ENCODE results near the gene PSKH1. TPM values are rescaled to one million over a fixed set of nuclear protein-coding genes. Genes with fewer than 3 reads are reported as not detected.

The PSKH1 gene
- total and polyA plus RNA-seq, 2 experiments from 2014 or later = 29.2 to 44.6 TPM

- H3K4me3 ChIP-seq = no peak overlapping the region
- no peak for DNase-seq (ENCODE audit: low spot score)
- H3K4me1 ChIP-seq (ENCODE audit: insufficient read depth) = no peaks in the 10 kb centered on the region
- H3K9me2 ChIP-seq (replicated peaks; ENCODE audit: insufficient read depth) = no peaks in the 10 kb centered on the region
- no peaks in the 10 kb centered on the region for H3K9me3 ChIP-seq (ENCODE audit: low read depth)
- H3K36me3 ChIP-seq (replicated peaks; ENCODE audit: insufficient read depth, low read depth) = no peaks in the 10 kb centered on the region
- H2AFZ ChIP-seq = no peak overlapping the region
- TF ChIP-seq CTCF (IDR thresholded peaks at IDR 0.05; ENCODE audit: poor library complexity) (no peak), EZH2 (IDR thresholded peaks at IDR 0.05; ENCODE audit: borderline replicate concordance) (no peak), EZH2phosphoT487 (IDR thresholded peaks at IDR 0.05; ENCODE audit: low read depth, severe bottlenecking, unreplicated experiment) (no peak)
- no peaks in the 10 kb centered on the region for H4K20me1 ChIP-seq (ENCODE audit: insufficient read depth, poor library complexity, severe bottlenecking)
- H3K27ac ChIP-seq = no peak overlapping the region
- no peak overlapping the region for H3K4me2 ChIP-seq
- H3K79me2 ChIP-seq = peaks cover 13% of the 10 kb centered on the region
- H3K27me3 ChIP-seq = no peaks in the 10 kb centered on the region
- 100% methylated on average over 3 of the region's 6 CpGs for WGBS (ENCODE audit: low lambda C conversion rate, missing lambda C conversion rate)
These were observed 50.2 kb downstream of the PSKH1 start for GRCh38 chr16:67943256-67943618.

- 82% methylated on average over 19 of the region's 23 CpGs for WGBS (ENCODE audit: low lambda C conversion rate, missing lambda C conversion rate)
- Histone ChIP-seq H3K27me3 (no peaks in the 10 kb centered on the region), H3K4me3 (no peak within 1 kb of the TSS), H3K9me2 (replicated peaks; ENCODE audit: insufficient read depth) (no peaks in the 10 kb centered on the region), H2AFZ (no peak within 1 kb of the TSS), H3K9me3 (ENCODE audit: low read depth) (no peaks in the 10 kb centered on the region), H4K20me1 (ENCODE audit: insufficient read depth, poor library complexity, severe bottlenecking) (no peaks in the 10 kb centered on the region), H3K79me2 (peaks cover 13% of the 10 kb centered on the region), H3K4me2 (no peak within 1 kb of the TSS), H3K4me1 (ENCODE audit: insufficient read depth) (no peaks in the 10 kb centered on the region), H3K27ac (no peak within 1 kb of the TSS), H3K36me3 (replicated peaks; ENCODE audit: insufficient read depth, low read depth) (no peaks in the 10 kb centered on the region)
- TF ChIP-seq EZH2 (IDR thresholded peaks at IDR 0.05; ENCODE audit: borderline replicate concordance) = no peak
- no peak for DNase-seq (ENCODE audit: low spot score)
These were observed 50.8 kb downstream of the PSKH1 start, which contains the start of gene LCAT for GRCh38 chr16:67943619-67944504. Gene LCAT (minus strand): TSS chr16:67944120. CDS start chr16:67944101, 19 bp downstream.

GRCh38 chr16:67944690-67945391 lies 51.8 kb downstream of the PSKH1 start:
- no peaks in the 10 kb centered on the region for H3K9me3 ChIP-seq (ENCODE audit: low read depth)
- no peak for DNase-seq (ENCODE audit: low spot score)
- TF ChIP-seq EZH2phosphoT487 (IDR thresholded peaks at IDR 0.05; ENCODE audit: low read depth, severe bottlenecking, unreplicated experiment) = no peak
- TF ChIP-seq EZH2 (IDR thresholded peaks at IDR 0.05; ENCODE audit: borderline replicate concordance) = no peak
- no peak for TF ChIP-seq CTCF (IDR thresholded peaks at IDR 0.05; ENCODE audit: poor library complexity)
- no peak overlapping the region for H2AFZ ChIP-seq
- H3K4me1 ChIP-seq (ENCODE audit: insufficient read depth) = no peaks in the 10 kb centered on the region
- no peaks in the 10 kb centered on the region for H3K9me2 ChIP-seq (replicated peaks; ENCODE audit: insufficient read depth)
- H3K27ac ChIP-seq = no peak overlapping the region
- no peaks in the 10 kb centered on the region for H4K20me1 ChIP-seq (ENCODE audit: insufficient read depth, poor library complexity, severe bottlenecking)
- 99% methylated on average over 24 of the region's 24 CpGs for WGBS (ENCODE audit: low lambda C conversion rate, missing lambda C conversion rate)
- H3K27me3 ChIP-seq = no peaks in the 10 kb centered on the region
- H3K36me3 ChIP-seq (replicated peaks; ENCODE audit: insufficient read depth, low read depth) = no peaks in the 10 kb centered on the region
- H3K4me3 ChIP-seq = no peak overlapping the region
- H3K4me2 ChIP-seq = no peak overlapping the region
- H3K79me2 ChIP-seq = peaks cover 3% of the 10 kb centered on the region

- TF ChIP-seq EZH2phosphoT487 (IDR thresholded peaks at IDR 0.05; ENCODE audit: low read depth, severe bottlenecking, unreplicated experiment) (no peak), CTCF (IDR thresholded peaks at IDR 0.05; ENCODE audit: poor library complexity) (no peak), EZH2 (IDR thresholded peaks at IDR 0.05; ENCODE audit: borderline replicate concordance) (no peak)
- no peak overlapping the region for H2AFZ ChIP-seq
- H3K4me3 ChIP-seq = no peak overlapping the region
- H3K27me3 ChIP-seq = no peaks in the 10 kb centered on the region
- no peaks in the 10 kb centered on the region for H3K36me3 ChIP-seq (replicated peaks; ENCODE audit: insufficient read depth, low read depth)
- no peaks in the 10 kb centered on the region for H3K9me3 ChIP-seq (ENCODE audit: low read depth)
- H4K20me1 ChIP-seq (ENCODE audit: insufficient read depth, poor library complexity, severe bottlenecking) = no peaks in the 10 kb centered on the region
- 94% methylated on average over 24 of the region's 24 CpGs for WGBS (ENCODE audit: low lambda C conversion rate, missing lambda C conversion rate)
- no peaks in the 10 kb centered on the region for H3K79me2 ChIP-seq
- no peaks in the 10 kb centered on the region for H3K4me1 ChIP-seq (ENCODE audit: insufficient read depth)
- H3K27ac ChIP-seq = no peak overlapping the region
- no peaks in the 10 kb centered on the region for H3K9me2 ChIP-seq (replicated peaks; ENCODE audit: insufficient read depth)
- H3K4me2 ChIP-seq = no peak overlapping the region
- DNase-seq (ENCODE audit: low spot score) = no peak
These were observed 52.4 kb downstream of the PSKH1 start for GRCh38 chr16:67945392-67945933.
